IPS-18c (cell line): ENCODE measurements around the gene NEDD4L.
"Not testable (repeated sequence)": the region's sequence is repeated elsewhere in the genome, so short reads cannot be mapped to it uniquely, and the experiment has no call there.

Experiments
- H3K4me3 ChIP-seq: 2 replicates; pipeline ENCODE4 v1.7.0; 2013; ENCODE audit warnings: low read depth, mild to moderate bottlenecking, low read length, moderate library complexity; ENCODE audit not compliant: insufficient read depth
- H3K9me3 ChIP-seq: one replicate; pipeline ENCODE4 v1.6.1; 2013; ENCODE audit warnings: mild to moderate bottlenecking, low read length, moderate library complexity; ENCODE audit not compliant: control insufficient read depth, insufficient read depth

The NEDD4L gene

DNA sequence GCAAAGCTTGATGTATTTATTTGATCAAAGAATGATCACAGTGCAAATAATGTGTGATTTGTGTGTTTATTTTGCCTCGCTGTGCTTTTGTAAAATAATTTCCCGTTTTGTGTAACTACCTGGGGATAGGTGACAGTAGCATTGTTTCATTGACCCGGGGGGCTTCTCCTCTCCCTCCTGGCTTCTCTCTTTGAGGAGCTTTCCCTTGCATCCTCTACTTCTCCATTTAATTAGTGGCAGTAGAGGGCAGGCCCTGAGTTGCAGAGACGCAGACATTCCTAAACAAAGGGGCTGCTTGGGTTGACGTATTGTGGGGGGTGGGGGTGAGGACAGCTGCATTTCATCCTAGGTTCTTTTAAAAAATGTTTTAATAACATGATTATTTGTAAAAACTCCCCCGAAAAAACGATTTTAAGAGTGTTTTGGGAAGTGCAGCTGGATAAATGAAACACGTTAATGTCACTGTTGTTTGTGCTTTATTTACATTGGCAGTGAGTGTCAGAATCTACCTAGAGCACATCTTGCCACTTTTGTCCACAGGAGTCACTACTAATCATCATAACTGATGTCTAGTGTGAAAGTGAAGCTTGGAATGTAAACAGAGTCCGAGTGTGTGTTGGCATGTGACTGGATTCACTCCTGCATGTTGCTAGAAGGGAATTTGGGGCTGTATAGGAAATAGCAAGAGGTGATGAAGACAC, 2.2 kb downstream of the NEDD4L start:
- Histone ChIP-seq H3K4me3 (peak overlapping the region; percentile 90), H3K9me3 (peaks cover 2% of the 10 kb centered on the region)

DNA sequence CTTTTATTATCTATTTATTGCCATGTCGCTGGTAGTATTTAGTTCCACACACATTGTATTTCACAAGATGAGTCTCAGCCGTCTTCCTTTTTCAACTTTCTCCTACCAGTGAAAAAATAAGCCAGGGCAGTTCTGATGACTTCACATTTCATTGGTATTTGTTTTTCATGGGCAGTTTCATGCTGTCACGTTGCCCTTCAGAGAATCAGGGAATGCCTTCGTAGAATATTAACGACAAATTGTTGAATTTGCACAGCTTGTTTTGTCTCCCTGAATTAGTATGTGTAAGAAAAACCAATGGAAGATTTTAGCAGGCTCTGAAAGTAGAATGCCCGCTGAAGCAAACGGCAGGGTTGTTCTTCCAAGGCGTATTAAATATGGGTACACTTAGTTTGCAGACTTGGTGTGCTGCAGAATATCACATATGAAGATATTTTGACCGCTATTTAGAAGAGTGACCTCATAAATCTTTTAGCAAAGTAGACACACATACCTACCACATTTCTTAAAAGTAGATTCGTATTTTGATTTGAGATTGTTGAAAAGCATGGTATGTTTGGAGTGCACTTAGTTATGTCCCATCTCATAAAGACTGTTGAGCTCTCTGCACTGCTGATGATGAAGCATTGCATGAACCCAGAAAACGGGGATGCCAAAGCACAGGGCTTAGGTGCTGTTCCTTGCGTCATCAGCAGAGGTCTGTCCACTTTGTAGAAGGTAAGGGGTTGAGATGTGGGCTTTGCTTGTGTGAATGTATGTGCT, 2.9 kb downstream of the NEDD4L start:
- Histone ChIP-seq H3K4me3 (peak overlapping the region; percentile 90; the same call in 1 of the 2 replicates), H3K9me3 (peaks cover 2% of the 10 kb centered on the region)

DNA sequence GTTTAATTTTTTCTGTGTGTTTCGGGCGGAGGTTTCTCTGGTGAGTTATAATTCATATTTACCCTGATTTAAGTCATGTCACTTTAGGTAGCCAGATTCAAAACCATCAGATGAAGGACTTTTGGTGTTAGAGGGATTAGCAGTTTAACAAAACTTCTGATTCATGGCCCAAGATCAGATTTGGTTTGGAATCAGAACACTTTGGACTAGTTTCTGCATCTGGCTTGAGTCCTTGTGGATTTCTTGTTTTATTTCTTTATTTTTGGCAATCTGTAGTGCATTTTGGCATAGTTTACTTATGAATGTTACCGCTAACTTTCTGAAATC, 3.5 kb downstream of the NEDD4L start:
- Histone ChIP-seq H3K4me3 (no peak overlapping the region), H3K9me3 (peaks cover 2% of the 10 kb centered on the region)

DNA sequence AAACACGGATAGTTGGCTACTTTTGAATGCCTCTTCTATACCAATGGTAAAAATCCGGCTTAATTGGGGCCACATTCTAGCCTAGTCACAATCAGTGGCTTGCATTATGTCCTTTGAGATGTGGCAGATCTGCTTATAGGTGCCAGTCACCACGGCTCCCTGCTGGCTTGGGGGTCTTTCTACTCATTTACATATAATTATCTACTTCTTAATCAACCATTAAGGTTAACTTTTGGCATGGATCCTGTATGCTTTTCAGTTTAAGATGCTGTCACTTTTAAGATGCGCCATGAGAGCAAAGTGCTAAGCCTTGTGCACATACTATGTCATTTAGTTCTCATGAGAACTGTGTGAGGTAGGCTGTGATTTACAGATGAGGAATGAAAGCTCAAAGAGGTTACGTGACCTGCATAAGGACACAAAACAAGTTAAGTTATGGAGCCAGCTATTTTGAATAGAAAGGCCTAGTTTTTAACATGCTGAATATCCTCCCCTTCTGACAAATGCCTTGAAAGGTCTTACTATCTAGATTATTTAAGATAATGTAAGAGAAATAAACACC, 4.1 kb downstream of the NEDD4L start:
- Histone ChIP-seq H3K9me3 (peaks cover 2% of the 10 kb centered on the region), H3K4me3 (no peak overlapping the region)

DNA sequence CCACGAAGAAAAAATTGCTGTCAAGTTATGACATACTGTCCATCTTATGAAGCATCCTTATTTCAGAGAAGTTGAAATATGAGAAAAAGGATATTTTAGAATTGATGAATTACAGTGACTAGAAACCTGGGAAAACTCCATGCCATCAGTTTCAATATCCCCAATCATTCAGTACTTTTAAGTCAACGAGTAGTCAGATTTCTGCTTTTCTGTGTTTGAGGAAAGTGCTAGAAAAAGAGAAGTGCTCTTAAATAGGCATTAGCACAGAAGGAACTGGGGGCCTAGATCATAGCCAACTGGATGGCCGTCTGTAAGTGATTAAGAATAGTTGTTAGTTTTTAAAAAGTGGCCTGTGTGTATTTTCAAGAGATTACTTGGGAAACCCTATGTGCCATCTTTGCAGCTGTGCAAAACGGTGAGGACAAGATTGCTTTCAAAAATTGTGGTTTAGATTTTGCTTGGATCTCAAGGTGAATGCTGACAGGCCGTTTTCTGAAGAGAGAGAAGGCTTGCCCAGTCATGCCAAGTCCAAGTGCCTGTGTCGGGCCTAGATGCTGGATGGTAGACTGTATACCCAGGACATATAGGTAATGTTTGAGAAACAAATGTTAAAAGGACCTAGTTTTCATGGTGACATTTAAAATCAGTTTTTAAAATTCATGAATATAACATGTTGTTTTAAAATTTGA, 5.1 kb downstream of the NEDD4L start:
- H3K9me3 ChIP-seq, result peaks cover 2% of the 10 kb centered on the region
- no peak overlapping the region for H3K4me3 ChIP-seq

DNA sequence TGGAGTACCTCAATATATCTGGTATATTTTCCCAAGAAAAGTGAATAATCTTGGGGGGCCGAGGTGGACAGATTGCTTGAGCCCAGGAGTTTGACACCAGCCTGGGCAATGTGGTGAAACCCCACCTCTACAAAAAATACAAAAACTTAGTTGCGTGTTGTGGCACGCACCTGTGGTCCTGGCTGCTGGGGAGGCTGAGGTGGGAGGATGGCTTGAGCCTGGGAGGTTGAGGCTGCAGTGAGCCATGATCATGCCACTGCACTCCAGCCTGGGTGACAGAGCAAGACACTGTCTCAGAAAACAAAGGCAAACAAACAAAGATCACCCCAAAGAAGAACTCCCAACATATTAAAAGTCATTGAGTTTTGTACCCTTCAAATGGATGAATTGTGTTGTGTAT, 6.9 kb downstream of the NEDD4L start:
- H3K9me3 ChIP-seq, H3K4me3 ChIP-seq: not testable (repeated sequence)

DNA sequence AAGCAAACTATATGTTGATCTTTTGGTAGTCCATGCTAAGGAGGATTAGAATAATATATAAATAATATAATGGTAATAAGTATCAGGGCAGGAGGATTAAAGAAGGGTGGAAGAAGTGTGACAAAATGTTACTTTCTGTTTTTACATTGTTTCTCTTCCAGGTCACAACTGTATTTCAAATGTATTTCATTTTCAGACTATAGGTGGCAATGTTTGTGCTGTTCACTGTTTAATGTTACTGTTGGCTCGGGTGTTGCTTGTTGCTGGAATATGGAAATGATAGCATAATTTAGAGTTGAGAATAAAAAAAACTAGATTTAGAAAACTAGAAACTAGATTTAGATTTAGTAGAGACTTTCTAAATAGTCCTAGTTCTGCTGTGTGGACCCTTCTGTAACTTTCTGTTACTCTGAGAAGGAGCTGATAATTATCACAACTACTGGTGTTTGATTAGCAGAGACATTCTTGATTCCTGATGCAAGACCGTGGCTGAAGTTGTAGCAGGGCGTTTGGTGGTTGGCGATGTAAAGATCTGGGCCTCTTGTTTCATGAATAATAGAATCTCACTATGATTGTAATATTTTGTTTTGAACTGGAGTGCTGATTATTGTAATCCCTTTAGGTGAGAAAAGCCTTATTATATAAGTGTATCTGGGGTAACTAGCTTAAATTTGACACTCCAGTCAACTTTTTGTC, 7.9 kb downstream of the NEDD4L start:
- H3K9me3 ChIP-seq, result no peaks in the 10 kb centered on the region
- H3K4me3 ChIP-seq, result no peak overlapping the region

DNA sequence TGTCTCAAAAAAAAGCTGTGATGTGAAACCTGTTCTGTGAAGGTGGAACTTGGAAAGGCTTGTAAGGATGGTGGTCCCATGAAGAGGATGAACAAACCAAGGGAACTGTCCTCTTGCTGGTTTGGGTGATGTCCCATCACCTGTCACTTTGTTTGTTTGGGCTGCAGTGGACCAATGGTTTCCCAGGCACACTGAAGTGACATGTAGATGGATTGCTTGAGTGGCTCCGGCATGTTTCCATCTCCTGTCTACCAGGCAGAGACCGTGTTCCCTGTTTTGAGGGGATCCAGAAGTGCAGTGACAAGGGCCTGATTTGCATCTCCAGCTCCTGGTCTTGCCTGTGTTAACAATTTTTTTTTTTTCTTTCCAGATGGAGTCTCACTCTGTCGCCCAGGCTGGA, 8.9 kb downstream of the NEDD4L start:
- H3K9me3 ChIP-seq, result no peaks in the 10 kb centered on the region
- H3K4me3 ChIP-seq, result no peak overlapping the region

DNA sequence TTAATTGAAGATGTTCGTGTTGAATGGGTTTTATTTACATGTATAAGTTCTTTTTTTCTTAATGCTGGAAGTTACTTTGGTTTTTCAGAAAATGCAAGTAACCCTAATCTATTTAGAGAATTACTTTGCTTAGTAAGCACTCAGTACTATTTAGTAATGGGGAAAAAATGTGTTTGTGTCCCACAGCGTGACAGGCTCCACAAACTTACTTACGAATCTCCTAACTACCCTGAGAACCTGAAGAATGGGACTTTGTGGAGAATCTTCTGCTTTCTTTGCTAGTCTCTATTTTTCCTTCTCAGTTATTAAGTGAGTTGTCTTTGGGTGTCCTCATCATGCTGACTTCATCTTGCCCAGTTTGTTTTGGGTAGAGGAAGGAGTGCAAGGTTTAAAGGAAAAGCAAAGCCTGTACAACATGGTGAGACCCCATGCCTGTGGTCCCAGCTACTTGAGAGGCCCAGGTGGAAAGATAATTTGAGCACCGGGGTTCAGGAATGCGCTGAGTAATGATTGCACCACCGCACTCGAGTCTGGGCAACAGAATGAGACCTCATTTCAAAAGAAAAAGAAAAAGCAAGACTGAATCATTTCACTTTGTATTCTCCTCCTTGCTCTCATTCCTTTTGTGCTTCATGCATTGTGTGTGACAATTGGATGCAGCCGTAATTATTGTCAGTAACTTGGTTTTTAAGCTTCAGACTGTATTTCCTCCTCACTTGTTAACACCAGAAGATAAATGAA, 10.2 kb downstream of the NEDD4L start:
- Histone ChIP-seq H3K9me3 (no peaks in the 10 kb centered on the region), H3K4me3 (no peak overlapping the region)

DNA sequence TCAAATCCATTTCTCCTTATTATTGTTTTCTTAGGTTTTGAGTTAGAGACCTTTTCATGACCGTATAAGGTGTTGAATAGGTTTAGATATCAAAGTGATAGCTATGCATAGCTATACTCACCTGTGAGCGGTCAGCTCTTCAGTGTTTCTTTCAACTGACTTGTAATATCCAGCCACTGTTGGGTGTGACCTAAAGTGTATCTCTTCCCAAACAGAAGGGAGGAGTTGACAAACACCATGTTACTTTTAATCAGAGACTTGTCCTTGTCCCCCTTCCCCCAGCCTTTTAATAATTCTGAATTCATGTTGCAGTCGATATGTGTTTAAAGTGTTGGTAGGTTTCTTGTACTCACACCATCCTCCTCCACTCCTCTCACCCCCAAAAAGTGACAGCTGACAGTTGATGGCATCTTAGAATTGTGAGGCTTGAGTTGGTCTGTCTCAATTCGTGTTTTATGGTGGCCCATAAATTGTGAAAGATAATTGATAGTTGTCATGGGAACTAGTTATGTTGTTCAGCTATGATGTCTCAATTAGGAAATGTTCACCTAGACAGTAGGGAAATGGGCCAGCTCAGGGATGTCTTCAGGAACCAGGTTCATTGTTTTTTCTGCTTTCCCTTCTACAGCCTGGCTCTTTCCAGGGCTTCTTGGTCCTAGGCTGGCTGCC, 12.0 kb downstream of the NEDD4L start:
- Histone ChIP-seq H3K4me3 (no peak overlapping the region), H3K9me3 (no peaks in the 10 kb centered on the region)

DNA sequence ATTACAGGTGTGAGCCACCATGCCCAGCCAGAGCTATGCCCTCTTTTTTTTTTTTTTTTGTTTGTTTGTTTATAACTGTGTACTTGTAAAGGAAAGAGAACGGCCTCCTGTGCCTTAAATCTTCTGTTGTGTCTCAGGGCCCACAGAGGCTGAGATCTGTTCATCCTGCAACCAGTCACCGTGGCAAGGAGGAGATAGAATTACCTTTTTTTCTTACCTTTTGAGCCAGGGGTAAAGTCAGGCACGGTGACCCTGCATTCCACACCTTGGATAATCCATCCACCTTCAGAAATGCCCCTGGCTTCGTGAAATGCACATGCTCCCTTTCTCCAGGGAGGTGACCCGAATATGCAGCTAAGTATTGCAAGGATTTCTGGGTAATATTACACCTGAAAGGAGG, 12.8 kb downstream of the NEDD4L start:
- Histone ChIP-seq H3K4me3 (no peak overlapping the region), H3K9me3 (no peaks in the 10 kb centered on the region)

DNA sequence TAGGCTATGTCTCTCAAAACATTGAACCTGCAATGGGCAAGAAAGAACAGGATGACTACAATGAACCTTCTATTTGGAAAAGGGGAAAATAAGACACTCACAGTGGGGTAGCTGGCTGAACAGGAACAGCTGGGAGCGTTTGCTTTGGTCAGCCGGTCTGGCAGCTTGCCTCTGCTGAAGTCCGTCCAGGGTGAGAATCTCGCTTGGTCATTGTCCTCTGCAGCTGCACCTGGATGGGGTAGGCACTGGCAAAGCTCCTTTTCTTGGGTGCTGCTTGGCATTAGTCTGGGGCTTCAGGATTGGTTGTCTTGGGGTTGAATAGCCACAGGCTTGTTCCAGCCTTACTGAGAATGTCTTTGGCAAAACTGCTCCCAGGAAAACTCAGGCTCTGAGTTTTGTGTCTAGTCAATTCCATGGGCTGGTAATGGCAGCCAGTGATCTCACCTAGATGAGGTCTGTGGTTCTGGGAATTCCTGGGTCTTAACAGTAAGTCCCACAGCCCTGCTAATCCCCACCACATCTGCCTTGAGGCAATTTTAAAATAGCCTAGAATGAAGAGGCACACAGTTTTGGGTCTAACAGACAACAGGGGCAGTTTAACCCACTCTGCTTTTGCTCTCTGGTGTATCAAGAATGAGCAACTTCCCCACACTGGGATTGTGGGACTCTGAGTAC, 13.4 kb downstream of the NEDD4L start:
- Histone ChIP-seq H3K4me3 (no peak overlapping the region), H3K9me3 (no peaks in the 10 kb centered on the region)

DNA sequence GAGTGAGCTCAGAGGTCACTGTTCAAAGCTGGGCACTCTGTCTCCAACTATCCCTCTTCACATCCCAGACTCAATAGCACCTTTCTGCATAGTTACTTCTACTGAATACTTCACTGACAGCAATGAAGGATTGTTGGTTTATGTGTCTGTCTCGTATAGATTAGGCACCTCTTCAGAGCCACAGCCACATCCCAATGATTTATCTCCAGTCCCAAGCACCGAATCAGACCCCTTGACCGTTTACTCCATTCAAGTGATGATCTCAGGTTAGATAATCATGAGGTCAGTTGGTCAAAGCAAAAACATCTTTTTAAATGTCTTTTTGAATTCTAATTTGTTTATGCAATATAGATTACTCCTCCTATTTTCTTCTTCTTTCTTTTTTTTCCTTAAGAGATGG, 14.7 kb downstream of the NEDD4L start:
- no peaks in the 10 kb centered on the region for H3K9me3 ChIP-seq
- H3K4me3 ChIP-seq, result no peak overlapping the region

DNA sequence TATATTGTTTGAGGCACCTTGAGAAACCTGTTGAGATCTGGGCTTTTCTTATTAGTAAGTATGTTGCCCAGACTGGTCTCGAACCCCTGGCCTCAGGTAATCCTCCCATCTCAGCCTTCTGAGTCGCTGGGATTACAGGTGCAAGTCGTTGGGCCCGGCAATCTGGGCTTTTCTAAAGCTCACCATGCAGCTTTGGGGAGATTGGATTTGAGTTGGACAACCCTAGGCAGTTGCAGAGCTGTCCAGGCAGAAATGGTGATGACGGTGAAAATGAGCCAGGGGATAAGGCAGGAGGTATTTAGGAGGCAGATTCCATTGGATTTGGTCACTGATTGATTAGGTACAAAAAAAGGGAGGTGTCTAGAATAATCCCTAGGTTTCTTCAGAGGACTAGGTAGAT, 16.2 kb downstream of the NEDD4L start:
- Histone ChIP-seq H3K9me3 (no peaks in the 10 kb centered on the region), H3K4me3 (no peak overlapping the region)

DNA sequence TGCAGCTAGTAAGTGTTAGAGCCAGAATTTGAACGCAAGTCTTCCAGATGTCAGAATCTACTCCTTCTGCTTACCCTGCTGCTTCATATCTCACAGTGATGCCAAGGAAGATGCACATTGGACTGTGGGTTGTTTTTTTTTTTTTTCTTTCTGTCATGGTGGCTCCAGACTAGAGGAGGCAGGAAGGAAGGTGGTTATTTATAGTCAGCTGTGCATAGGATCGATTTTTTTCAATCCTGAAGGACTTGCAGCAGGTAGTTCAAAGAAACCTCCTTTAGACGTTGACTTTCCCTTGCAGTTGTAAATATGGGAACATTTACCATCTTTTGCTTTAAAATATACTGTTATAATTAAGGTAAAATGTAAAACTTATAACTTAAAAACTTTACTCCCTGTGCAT, 17.3 kb downstream of the NEDD4L start:
- Histone ChIP-seq H3K9me3 (no peaks in the 10 kb centered on the region), H3K4me3 (no peak overlapping the region)

DNA sequence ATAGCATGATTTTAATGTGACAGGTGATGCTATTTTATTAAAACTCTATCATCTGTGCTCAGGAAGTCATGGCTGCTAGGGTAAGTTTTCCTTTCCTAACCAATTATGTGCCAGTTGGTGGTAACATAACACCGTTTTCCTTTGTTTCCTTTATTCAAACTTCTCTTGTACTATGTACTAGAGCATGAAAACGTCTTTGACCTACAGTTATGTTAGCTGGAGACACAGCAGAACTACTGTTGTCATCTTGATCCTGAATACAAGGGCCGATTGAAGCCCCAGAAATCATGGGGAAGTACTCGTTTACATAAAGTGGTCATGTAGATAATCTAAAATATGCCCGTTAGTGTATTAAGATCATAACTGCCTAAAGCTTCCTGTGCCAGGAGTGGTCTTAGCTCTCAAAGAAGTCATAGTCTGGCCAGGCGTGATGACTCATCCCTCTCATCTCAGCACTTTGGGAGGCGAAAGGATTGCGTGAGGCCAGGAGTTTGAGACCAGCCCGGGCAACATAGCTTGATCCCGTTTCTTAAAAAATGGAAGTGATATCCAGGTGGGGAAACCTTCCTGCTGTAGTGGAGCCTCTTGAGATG, 20.5 kb downstream of the NEDD4L start:
- Histone ChIP-seq H3K4me3 (no peak overlapping the region), H3K9me3 (no peaks in the 10 kb centered on the region)
